Endodermal cell (in vitro differentiated cells): ENCODE data around the gene PHIP. TPM values are rescaled to one million over a fixed set of nuclear protein-coding genes. Genes with fewer than 3 reads are reported as not detected.

Experiments used
- DNase-seq: peaks from one replicate; pipeline ENCODE4 v3.0.0-alpha.2; 2017
- H3K27ac ChIP-seq: 2 replicates; pipeline ENCODE4 v1.5.1; 2013; ENCODE audit warnings: mild to moderate bottlenecking, low read depth, low read length, moderate library complexity
- H3K27me3 ChIP-seq: 2 replicates; pipeline ENCODE4 v1.6.1; 2013; ENCODE audit warnings: mild to moderate bottlenecking, low read length, moderate library complexity; ENCODE audit not compliant: insufficient read depth, control insufficient read depth, poor library complexity, severe bottlenecking
- H3K36me3 ChIP-seq: 2 replicates; pipeline ENCODE4 v1.7.0; 2013; ENCODE audit warnings: mild to moderate bottlenecking, low read length, moderate library complexity; ENCODE audit not compliant: control insufficient read depth, insufficient read depth
- H3K4me1 ChIP-seq: one replicate; pipeline ENCODE4 v1.7.0; 2013; ENCODE audit warnings: low read length; ENCODE audit not compliant: control insufficient read depth, insufficient read depth
- H3K4me3 ChIP-seq: 2 replicates; pipeline ENCODE4 v1.5.1; 2013; ENCODE audit warnings: mild to moderate bottlenecking, low read length, moderate library complexity
- H3K9ac ChIP-seq: 2 replicates; pipeline ENCODE4 v1.6.1; 2013; ENCODE audit warnings: mild to moderate bottlenecking, low read length, moderate library complexity; ENCODE audit not compliant: poor library complexity, severe bottlenecking; ENCODE audit errors: extremely low read depth
- H3K9me3 ChIP-seq: 2 replicates; pipeline ENCODE4 v1.6.1; 2013; ENCODE audit warnings: mild to moderate bottlenecking, low read length, moderate library complexity; ENCODE audit not compliant: control insufficient read depth
- H3K27ac Mint-ChIP-seq: 2 replicates; pipeline ENCODE4 v1.8.0; 2020; ENCODE audit warnings: mixed read lengths
- H3K27me3 Mint-ChIP-seq: 2 replicates; pipeline ENCODE4 v1.8.0; 2021; ENCODE audit warnings: mild to moderate bottlenecking, mixed read lengths; ENCODE audit not compliant: insufficient read depth
- H3K36me3 Mint-ChIP-seq: 2 replicates; pipeline ENCODE4 v1.8.0; 2020; ENCODE audit warnings: low read depth, mixed read lengths
- H3K4me1 Mint-ChIP-seq: 2 replicates; pipeline ENCODE4 v1.8.0; 2020; ENCODE audit warnings: mixed read lengths
- H3K4me3 Mint-ChIP-seq: 2 replicates; pipeline ENCODE4 v1.8.0; 2020; ENCODE audit warnings: mild to moderate bottlenecking, moderate library complexity, mixed read lengths
- H3K9me3 Mint-ChIP-seq: 2 replicates; pipeline ENCODE4 v1.8.0; 2020; ENCODE audit warnings: mild to moderate bottlenecking, mixed read lengths
- WGBS, 2 experiments: methylation state at CpG; one replicate each; pipeline versions ENCODE4 v1.1.5 to v1.1.7; 2013; ENCODE audit warnings: missing lambda C conversion rate in 2 of 2, mixed read lengths in 1 of 2; ENCODE audit not compliant: insufficient coverage in 1 of 2, insufficient read length in 1 of 2; 5-methylcytosine and 5-hydroxymethylcytosine counted together
- total RNA-seq, 2 donors: library from RNA; stranded (reverse); fragmentation: NEBNext Ultra II Directional in 1 of 2; extraction: Animal tissue kit (Norgen Biotek cat#: 25700) in 1 of 2; gene quantifications; 2 replicates in 1 of 2; 3 replicates in 1 of 2; pipeline ENCODE4 v1.2.1, GENCODE V29; 2021
- TF ChIP-seq, protein P1 (sequence below): fragments of 200-600 bp; sonication (generic); conservative IDR thresholded peaks from 2 replicates; pipeline ENCODE4 v1.5.0; 2021; ENCODE audit warnings: antibody characterized with exemption, mild to moderate bottlenecking

The PHIP gene
- total RNA-seq, 2 donors from 2014 or later, result 49.8 to 59.7 TPM

DNA sequence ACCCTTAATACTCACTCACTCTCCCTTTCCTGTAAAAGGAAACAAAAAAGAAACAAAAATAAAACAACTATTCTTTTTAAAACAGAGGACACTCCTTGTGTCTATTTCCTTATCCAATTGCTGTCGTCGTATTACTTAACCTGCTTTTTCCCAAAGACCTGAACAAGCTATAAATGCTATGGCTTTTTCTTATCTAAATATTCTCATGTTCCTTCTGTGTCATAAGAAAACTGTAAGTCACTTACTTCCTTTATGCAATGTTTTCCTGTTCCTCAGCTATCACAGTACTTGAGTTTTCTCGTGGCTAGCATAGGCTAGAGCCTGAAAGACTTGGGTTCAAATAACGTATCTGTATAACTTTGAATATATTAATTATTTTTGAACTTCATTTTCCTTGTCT, 111.5 kb downstream of the PHIP start:
- 95 to 96% methylated on average over 2 to 3 of the region's 4 CpGs for whole genome bisulfite sequencing, 2 experiments
- H3K36me3 ChIP-seq, result peaks cover 84% of the 10 kb centered on the region
- TF ChIP-seq, protein P1, sequence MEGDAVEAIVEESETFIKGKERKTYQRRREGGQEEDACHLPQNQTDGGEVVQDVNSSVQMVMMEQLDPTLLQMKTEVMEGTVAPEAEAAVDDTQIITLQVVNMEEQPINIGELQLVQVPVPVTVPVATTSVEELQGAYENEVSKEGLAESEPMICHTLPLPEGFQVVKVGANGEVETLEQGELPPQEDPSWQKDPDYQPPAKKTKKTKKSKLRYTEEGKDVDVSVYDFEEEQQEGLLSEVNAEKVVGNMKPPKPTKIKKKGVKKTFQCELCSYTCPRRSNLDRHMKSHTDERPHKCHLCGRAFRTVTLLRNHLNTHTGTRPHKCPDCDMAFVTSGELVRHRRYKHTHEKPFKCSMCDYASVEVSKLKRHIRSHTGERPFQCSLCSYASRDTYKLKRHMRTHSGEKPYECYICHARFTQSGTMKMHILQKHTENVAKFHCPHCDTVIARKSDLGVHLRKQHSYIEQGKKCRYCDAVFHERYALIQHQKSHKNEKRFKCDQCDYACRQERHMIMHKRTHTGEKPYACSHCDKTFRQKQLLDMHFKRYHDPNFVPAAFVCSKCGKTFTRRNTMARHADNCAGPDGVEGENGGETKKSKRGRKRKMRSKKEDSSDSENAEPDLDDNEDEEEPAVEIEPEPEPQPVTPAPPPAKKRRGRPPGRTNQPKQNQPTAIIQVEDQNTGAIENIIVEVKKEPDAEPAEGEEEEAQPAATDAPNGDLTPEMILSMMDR, result no peak

GRCh38 chr6:78962448-78962847, 115.6 kb downstream of the PHIP start:
- H3K27ac ChIP-seq, result no peak overlapping the region
- Mint-ChIP-seq H3K4me1 (no peaks in the 10 kb centered on the region), H3K36me3 (peaks cover 49% of the 10 kb centered on the region), H3K27me3 (no peaks in the 10 kb centered on the region), H3K9me3 (no peaks in the 10 kb centered on the region), H3K4me3 (no peak overlapping the region), H3K27ac (no peak overlapping the region)
- no peaks in the 10 kb centered on the region for H3K27me3 ChIP-seq
- H3K36me3 ChIP-seq, result peaks cover 88% of the 10 kb centered on the region
- H3K4me3 ChIP-seq, result no peak overlapping the region
- 100% methylated on average over 1 of the region's 1 CpG; no CpG with 5 or more reads in 1 of the 2 experiments for WGBS, 2 experiments
- no peak overlapping the region for H3K9ac ChIP-seq
- TF ChIP-seq, protein P1, result no peak
- no peak for DNase-seq
- no peaks in the 10 kb centered on the region for H3K4me1 ChIP-seq
- no peaks in the 10 kb centered on the region for H3K9me3 ChIP-seq

More for the DNA sequence above, 111.5 kb downstream of the PHIP start:
- no peaks in the 10 kb centered on the region for H3K27me3 ChIP-seq
- peaks cover 59% of the 10 kb centered on the region for H3K36me3 Mint-ChIP-seq
- no peaks in the 10 kb centered on the region for H3K4me1 ChIP-seq
- H3K4me1 Mint-ChIP-seq, result no peaks in the 10 kb centered on the region
- DNase-seq, result no peak
- H3K9me3 Mint-ChIP-seq, result peaks cover 5% of the 10 kb centered on the region
- H3K4me3 Mint-ChIP-seq, result no peak overlapping the region
- H3K4me3 ChIP-seq, result no peak overlapping the region
- H3K27me3 Mint-ChIP-seq, result no peaks in the 10 kb centered on the region
- H3K27ac Mint-ChIP-seq, result no peak overlapping the region
- no peaks in the 10 kb centered on the region for H3K9me3 ChIP-seq
- no peak overlapping the region for H3K9ac ChIP-seq
- no peak overlapping the region for H3K27ac ChIP-seq

DNA sequence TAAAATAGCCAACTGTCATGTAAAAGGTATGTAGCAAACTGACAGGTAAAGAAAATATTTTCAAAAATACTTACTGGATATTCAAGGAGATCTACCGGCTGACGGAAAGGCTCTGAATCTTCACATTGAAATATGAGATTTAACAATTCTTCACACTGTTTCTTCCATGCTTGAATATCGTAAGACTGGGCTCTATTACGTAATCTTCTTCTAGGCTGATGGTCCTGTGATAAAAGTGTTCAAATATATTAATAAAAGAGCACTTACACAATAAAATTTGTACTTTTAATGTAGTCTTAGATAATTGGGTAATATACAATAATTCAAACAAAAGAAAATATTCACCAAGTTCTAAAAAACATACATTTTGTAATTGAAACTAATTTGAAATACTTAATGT, 123.3 kb downstream of the PHIP start:
- Histone ChIP-seq H3K27me3 (no peaks in the 10 kb centered on the region), H3K9me3 (peaks cover 22% of the 10 kb centered on the region), H3K27ac (no peak overlapping the region), H3K4me3 (no peak overlapping the region), H3K4me1 (no peaks in the 10 kb centered on the region), H3K36me3 (peaks cover 86% of the 10 kb centered on the region), H3K9ac (no peak overlapping the region)
- TF ChIP-seq, protein P1, result no peak
- peaks cover 6% of the 10 kb centered on the region for H3K9me3 Mint-ChIP-seq
- no peak overlapping the region for H3K4me3 Mint-ChIP-seq
- 87 to 100% methylated on average over 2 to 4 of the region's 4 CpGs for WGBS, 2 experiments
- H3K27me3 Mint-ChIP-seq, result no peaks in the 10 kb centered on the region
- no peaks in the 10 kb centered on the region for H3K4me1 Mint-ChIP-seq
- H3K27ac Mint-ChIP-seq, result no peak overlapping the region
- H3K36me3 Mint-ChIP-seq, result peaks cover 63% of the 10 kb centered on the region
- DNase-seq, result no peak
